SK-N-MC (cell line): Measurements from ENCODE around the gene XYLT2.
"Not testable (repeated sequence)": the region's sequence is repeated elsewhere in the genome, so short reads cannot be mapped to it uniquely, and the experiment has no call there.

Source experiments
- DNase-seq: peaks from one replicate; pipeline ENCODE4 v3.0.0-alpha.2; 2011; ENCODE audit warnings: low read depth, low spot score
- H3K27ac ChIP-seq: fragments of 200-600 bp; sonication (generic); 2 replicates; pipeline ENCODE4 v1.5.1; 2016; ENCODE audit warnings: mixed run types
- H3K36me3 ChIP-seq: fragments of 200-600 bp; sonication (generic); 2 replicates; pipeline ENCODE4 v1.6.1; 2017; ENCODE audit warnings: antibody characterized with exemption, low read length, mixed read lengths; ENCODE audit not compliant: insufficient read depth
- H3K4me3 ChIP-seq: fragments of 200-600 bp; sonication (generic); 2 replicates; pipeline ENCODE4 v1.5.1; 2016
- H3K9ac ChIP-seq: fragments of 200-600 bp; sonication (generic); 2 replicates; pipeline ENCODE4 v1.8.0; 2017; ENCODE audit warnings: mixed run types, mixed read lengths; ENCODE audit not compliant: insufficient read length
- H3K9me3 ChIP-seq: fragments of 200-600 bp; sonication (generic); 2 replicates; pipeline ENCODE4 v1.6.1; 2017; ENCODE audit warnings: low read depth, mild to moderate bottlenecking, antibody characterized with exemption, low read length, moderate library complexity, mixed read lengths
- EZH2 ChIP-seq: fragments of 200-600 bp; sonication (generic); IDR thresholded peaks from one replicate; pipeline ENCODE4 v1.6.1; 2017; ENCODE audit warnings: antibody characterized with exemption
- FOXP2 ChIP-seq: optimal IDR thresholded peaks from 2 replicates; pipeline ENCODE3; 2011; ENCODE audit warnings: mild to moderate bottlenecking, moderate library complexity; ENCODE audit not compliant: insufficient read depth; ENCODE audit errors: extremely low read length, control extremely low read depth
- POLR2AphosphoS5 ChIP-seq: IDR thresholded peaks from 2 replicates; pipeline ENCODE4 v1.6.1; 2012; ENCODE audit warnings: mild to moderate bottlenecking, low read depth, low read length, borderline replicate concordance

The XYLT2 gene

DNA sequence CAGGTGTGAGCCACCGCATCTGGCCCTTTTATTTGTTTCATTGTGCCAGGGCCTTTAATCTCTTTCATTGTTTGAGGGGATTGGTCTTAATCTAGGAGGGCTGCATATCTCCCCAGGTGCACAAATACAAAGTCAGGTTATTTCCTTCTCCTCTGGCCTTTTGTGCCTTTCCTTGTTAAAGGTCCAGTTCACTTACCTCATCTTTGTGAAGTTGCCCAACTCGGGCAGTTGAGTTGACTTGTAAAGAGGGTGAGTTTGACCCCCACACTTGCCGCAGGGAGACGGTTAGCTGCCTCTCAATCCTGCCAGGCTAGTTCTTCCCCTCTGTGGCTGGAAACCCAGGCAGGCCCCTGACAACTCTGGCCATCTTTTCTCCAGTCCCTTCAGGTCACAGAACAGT, 38.3 kb upstream of the XYLT2 start:
- Histone ChIP-seq H3K9ac (no peak overlapping the region), H3K36me3 (no peaks in the 10 kb centered on the region), H3K27ac (no peak overlapping the region), H3K4me3 (no peak overlapping the region), H3K9me3 (no peaks in the 10 kb centered on the region)
- DNase-seq = no peak
- TF ChIP-seq POLR2AphosphoS5 = no peak
- TF ChIP-seq FOXP2 = no peak
- TF ChIP-seq EZH2 = no peak

DNA sequence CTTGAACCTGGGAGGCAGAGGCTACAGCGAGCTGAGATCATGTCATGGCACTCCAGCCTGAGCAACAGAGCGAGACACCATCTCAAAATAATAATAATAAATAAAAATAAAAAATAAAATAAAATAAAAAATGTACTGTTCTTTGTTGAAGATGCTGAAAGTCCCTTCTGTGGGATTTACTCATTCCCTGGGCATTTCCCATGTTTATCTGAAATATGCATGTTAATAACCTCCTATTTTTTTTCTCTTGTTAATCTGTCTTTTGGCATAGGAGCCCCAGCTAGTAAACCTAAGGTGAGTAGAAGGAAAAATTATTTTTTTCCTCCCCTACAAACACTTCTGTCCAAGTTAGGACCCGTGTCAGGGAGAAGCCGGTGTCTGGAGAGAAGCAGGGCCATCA, 37.3 kb upstream of the XYLT2 start:
- no peaks in the 10 kb centered on the region for H3K36me3 ChIP-seq
- no peak overlapping the region for H3K9ac ChIP-seq
- H3K9me3 ChIP-seq = no peaks in the 10 kb centered on the region
- TF ChIP-seq EZH2 (no peak), POLR2AphosphoS5 (no peak)
- no peak overlapping the region for H3K4me3 ChIP-seq
- no peak for DNase-seq
- no peak overlapping the region for H3K27ac ChIP-seq

DNA sequence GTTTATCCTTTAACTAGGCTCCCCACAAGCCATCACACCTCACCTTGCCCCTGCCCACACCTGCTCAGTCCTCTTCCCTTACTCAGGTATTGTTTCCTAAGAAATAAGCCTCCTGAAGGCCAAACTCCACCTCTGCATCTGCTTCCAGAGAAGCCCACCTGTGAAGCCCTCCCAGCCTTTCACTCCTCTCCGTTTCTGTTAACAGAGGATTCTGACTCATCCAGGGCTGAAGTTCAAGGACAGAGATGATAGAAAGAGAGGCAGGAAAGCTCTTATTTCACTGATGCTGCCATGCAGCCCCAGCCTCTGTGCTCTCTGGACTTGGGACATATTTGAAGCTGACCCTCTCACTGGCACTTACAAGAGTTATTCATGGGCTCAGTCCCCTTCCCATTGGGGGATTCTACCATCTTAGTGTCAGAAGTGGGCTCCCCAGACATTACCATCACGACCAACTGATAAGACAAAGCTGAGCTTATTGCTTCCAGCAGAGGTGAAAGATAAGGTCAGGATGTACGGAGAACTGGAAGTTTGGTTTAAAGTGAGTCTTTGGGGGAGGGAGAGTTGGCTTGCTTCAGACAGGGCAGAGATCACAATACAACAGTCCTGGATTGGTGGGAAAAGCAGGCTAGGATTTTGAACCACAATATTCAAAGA, 35.3 kb upstream of the XYLT2 start:
- no peak overlapping the region for H3K9ac ChIP-seq
- no peak for DNase-seq
- no peak overlapping the region for H3K4me3 ChIP-seq
- no peak overlapping the region for H3K27ac ChIP-seq
- H3K36me3 ChIP-seq = no peaks in the 10 kb centered on the region
- TF ChIP-seq POLR2AphosphoS5 (no peak), EZH2 (no peak), FOXP2 (no peak)
- H3K9me3 ChIP-seq = no peaks in the 10 kb centered on the region

DNA sequence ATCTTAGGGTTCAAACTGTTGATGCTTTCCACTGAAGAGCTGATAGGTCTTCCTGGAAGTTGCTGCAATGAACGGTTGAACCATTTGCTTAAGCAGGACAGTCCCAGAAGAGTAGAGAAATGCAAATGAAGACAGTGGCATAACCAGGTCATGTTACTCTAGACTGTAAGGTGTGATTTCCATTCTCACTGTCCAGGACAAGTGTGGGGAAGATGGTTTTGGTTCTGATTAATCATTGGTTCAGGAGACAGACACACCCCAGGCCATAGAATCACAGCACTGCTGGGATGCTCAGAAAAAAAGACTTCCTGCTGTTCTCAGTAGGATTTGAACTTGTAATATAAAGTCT, 34.8 kb upstream of the XYLT2 start:
- Histone ChIP-seq H3K9me3 (no peaks in the 10 kb centered on the region), H3K4me3 (no peak overlapping the region), H3K36me3 (no peaks in the 10 kb centered on the region), H3K9ac (no peak overlapping the region), H3K27ac (no peak overlapping the region)
- DNase-seq = no peak
- TF ChIP-seq EZH2 (no peak), FOXP2 (no peak), POLR2AphosphoS5 (no peak)

DNA sequence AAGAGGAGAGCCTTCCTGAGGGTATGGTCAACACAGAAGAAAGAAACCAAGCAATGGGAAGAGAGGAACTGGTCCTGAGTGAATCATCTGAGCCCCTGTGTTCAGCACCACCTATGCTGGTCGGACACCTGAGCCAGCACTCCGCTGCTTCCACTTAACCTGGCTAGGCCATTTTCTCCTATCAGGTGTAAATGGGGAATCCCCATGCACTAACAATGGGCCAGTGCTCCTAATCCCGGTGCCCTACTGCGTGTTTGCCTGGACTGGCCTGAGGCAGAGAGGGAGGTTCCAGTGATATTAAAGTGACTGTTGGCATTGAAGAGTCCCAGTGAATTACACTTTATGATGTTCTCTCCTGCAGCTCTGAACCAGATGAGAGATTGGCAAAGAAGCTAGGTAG, 34.4 kb upstream of the XYLT2 start:
- Histone ChIP-seq H3K9ac (no peak overlapping the region), H3K4me3 (no peak overlapping the region), H3K9me3 (no peaks in the 10 kb centered on the region), H3K27ac (no peak overlapping the region), H3K36me3 (no peaks in the 10 kb centered on the region)
- TF ChIP-seq EZH2 (no peak), POLR2AphosphoS5 (no peak), FOXP2 (no peak)
- DNase-seq = no peak

DNA sequence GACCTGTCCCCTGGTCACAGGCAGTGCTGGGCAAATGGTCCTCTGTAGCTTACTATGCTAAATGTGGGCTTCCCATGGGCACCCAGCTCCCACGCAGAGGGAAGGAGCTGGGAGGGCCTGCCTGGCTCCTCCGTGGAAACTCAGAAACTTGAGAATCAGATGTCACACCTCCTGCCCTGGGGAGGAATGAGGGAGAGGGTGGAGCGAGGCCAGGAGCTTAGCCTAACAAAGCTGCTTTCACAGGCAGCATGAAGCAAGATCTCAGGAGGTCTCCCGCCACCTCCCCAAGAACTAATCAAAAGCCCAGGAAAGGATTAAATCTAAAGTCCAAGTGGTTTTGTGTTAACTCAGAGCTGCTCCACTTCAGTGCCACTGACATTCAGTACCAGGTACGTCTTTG, 33.6 kb upstream of the XYLT2 start:
- Histone ChIP-seq H3K27ac (no peak overlapping the region), H3K9me3 (no peaks in the 10 kb centered on the region), H3K9ac (no peak overlapping the region), H3K36me3 (no peaks in the 10 kb centered on the region), H3K4me3 (no peak overlapping the region)
- no peak for DNase-seq
- no peak for TF ChIP-seq FOXP2
- no peak for TF ChIP-seq EZH2
- no peak for TF ChIP-seq POLR2AphosphoS5

DNA sequence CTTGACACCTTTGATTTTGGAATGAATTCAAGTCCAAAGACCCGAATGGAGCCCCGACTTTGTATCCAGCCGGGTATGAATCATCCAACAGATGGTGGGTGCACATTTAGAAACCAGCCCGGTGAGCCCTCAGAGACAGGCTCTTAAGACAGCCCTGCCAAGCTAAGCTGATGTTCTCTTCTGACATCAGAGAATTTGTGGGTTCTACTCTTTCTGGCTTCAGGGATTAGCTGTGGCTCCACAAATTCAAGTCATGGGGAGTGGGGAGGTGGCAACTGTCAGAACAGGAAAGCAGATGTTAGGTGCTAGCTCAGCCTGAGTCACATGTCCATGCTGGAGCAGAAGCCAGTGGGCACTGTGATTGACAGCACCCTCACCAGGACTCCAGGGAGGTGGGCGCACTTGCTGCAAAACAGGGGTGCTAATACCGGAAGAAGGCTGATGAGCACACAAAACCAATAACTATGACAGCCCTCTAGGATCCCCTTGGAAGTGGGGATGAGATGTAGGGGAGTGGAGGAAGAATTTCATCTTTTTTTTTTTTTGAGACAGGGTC, 31.4 kb upstream of the XYLT2 start:
- TF ChIP-seq FOXP2 (no peak), POLR2AphosphoS5 (no peak), EZH2 (no peak)
- H3K27ac ChIP-seq = no peak overlapping the region
- DNase-seq = no peak
- no peaks in the 10 kb centered on the region for H3K36me3 ChIP-seq
- no peak overlapping the region for H3K9ac ChIP-seq
- H3K4me3 ChIP-seq = no peak overlapping the region
- no peaks in the 10 kb centered on the region for H3K9me3 ChIP-seq

DNA sequence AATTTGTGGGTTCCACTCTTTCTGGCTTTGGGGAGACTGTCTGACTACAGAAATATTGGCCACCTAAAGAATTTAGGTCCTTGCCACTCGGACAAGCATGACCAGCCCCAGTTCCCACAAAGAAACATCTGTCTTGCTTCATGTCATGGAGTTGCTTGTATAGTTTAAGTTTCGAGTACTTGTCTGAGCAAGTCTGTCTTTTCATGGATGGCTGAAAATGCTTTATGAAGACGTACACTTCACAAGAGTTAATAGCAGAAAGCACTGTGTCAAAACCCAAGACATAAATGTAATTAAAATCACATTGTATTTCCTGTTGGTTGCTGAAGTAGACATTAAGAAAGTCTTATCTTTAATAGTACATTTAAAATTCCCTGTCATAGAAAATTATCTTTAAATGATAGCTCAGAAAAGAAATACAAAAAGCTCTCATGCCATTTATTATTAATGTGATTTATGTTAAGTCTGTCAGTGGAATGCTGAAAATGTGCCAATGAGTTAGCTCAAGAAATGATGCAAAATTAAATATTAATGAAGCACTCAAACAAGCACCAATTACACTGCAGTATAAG, 29.8 kb upstream of the XYLT2 start:
- DNase-seq = peak; percentile 70
- Histone ChIP-seq H3K27ac (no peak overlapping the region), H3K36me3 (no peaks in the 10 kb centered on the region), H3K9ac (no peak overlapping the region), H3K4me3 (peak overlapping the region; percentile 4; the same call in 1 of the 2 replicates), H3K9me3 (no peaks in the 10 kb centered on the region)
- TF ChIP-seq POLR2AphosphoS5 = peak; percentile 42; the same call in 1 of the 2 replicates
- no peak for TF ChIP-seq EZH2
- TF ChIP-seq FOXP2 = no peak

DNA sequence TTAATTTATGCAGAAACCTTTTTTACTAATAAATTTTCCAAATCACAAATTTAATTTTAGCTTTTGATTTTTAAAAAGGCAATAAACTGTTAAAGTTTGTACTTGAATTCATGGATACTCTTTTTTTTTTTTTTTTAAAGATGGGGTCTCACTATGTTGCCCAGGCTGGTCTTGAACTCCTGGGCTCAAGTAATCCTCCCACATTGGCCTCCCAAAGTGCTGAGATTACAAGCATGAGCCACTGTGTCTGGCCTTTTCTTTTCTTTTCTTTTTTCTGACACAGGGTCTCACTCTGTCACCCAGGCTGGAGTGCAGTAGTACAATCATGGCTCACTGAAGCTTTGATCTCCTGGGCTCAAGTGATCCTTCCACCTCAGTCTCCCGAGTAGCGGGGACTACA, 29.3 kb upstream of the XYLT2 start:
- H3K9me3 ChIP-seq, H3K27ac ChIP-seq, H3K4me3 ChIP-seq, H3K36me3 ChIP-seq, H3K9ac ChIP-seq, DNase-seq: not testable (repeated sequence)
